GM21515 (cell line): ENCODE results near the gene LGI1.

Experiments used
- ATAC-seq: cut with Tn5 transposase; IDR thresholded peaks from one replicate; pipeline ENCODE4 v1.9.1; 2021; ENCODE audit not compliant: unreplicated experiment

Gene LGI1

GRCh38 chr10:93757801-93758507, at the start of gene LGI1:
TSS of gene LGI1 (plus strand) at chr10:93757936. CDS start at chr10:93758145, 209 bp downstream.
- no peak for ATAC-seq

GRCh38 chr10:93710333-93710909, 47.3 kb upstream of the LGI1 start:
- ATAC-seq, result no peak

GRCh38 chr10:93711891-93712290, 45.8 kb upstream of the LGI1 start:
- no peak for ATAC-seq

- no peak for ATAC-seq
Measured at GRCh38 chr10:93712593-93712992, 45.1 kb upstream of the LGI1 start.

GRCh38 chr10:93715345-93715744, 42.4 kb upstream of the LGI1 start:
- ATAC-seq, result peak; percentile 93

DNA sequence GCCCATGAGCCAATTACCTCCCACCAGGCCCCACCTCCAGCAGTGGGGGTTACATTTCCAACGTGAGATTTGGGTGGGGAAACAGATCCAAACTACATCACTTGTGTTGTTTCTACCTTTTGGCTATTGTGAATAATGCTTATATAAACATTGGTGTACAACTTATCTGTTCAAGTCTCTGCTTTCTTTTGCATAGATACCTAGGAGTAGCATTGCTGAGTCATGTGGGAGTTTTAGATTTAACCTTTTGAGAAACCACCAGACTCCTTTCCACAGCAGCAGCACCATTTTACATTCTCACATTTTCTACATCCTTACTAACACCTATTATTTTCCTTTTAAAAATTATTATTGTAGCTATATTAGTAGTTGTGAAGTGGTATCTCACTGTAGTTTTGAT, 41.0 kb upstream of the LGI1 start:
- no peak for ATAC-seq

DNA sequence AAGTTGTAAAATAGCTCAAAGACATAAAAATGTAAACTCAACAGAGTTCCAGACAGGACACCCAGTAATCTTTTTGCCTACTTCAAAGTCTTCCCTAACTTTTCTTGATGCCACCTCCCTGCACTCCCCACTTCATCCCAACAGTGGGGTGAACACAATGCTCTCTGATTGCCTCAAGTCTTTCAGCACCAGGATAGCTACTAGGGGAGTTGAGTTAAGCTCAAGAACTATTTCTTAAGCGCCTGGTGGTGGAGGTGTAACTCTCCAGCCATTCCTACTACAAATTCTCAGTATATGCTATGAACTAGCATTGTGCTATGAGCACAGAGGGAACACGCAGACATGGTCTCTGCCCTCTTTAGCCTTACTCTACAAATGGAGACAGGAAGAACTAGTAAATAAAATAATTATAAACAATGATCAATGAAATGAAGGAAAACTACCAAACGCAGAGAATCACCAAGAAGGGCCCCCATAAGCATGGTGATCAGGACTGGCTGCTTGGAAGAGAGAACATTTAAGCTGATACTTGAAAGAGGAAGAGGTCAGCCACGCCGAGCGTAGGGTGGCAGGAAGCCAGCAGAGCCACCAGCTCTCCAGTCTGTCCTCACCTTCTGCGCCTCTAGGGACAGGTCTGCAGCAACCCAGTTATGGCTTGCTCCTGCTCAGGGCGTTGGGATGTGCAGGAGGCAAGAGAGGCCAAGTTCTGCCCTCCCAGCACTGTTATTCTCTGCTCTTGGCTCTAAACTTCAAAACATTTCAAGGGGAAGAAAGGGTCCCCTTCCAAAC, 38.6 kb upstream of the LGI1 start:
- peak; percentile 51 for ATAC-seq

- no peak for ATAC-seq
Measured at GRCh38 chr10:93719901-93720300, 37.8 kb upstream of the LGI1 start.

DNA sequence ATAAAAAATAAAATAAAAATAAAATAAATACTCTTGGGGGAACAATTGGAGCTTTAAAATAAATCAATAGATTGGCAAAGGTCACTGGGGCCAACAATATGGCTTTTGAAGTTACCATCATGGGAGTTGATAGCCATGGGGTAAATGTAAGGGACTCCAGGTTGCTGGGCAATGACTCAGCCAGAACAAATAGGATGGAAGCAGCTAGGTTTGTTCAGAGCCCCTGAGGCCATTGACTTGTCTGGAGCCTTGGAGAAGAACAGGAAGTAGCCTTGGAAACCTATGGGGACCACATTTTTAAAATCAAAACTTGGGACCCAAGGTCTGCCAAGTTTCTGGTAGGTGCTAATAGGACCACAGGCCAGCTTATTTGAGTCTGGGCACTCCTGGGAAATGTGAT, 35.2 kb upstream of the LGI1 start:
- no peak for ATAC-seq

GRCh38 chr10:93723153-93723552, 34.6 kb upstream of the LGI1 start:
- no peak for ATAC-seq

DNA sequence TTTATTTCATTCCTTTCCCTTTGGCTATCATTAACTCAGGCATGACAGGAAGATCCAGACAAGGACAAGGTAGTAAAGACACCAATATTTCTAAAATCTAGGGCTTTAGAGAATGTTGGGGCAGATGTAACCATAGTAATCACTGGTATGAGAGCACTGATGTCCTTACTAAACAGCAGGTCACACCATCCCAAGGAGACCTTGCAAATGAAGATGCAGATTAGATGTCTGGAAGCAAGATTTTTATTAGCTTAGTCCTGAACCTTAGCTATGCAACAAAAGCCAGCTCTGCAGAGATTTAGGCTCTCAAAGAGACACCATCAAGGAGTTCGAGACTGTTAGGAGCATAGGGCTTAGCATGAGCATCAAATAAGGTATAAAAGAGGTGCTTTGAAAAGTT, 31.7 kb upstream of the LGI1 start:
- no peak for ATAC-seq

DNA sequence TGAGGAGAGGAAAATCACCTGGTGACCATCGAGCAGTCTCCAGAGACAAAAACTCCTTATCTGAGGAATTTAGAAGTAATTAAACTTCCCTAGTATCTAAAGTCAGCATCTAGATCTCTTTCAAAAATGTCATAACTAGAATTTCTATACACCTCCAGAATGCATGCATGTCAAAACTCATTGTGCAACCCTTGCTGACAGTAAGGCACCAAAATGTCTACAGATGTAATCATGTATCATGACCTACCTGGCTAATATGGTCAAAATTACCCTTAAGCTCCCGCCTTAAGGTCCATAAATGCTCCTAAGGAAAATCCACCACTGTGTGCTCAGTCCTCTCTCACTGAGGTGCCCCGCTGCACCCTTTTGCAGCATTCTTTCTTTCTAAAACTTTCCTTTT, 16.4 kb upstream of the LGI1 start:
- ATAC-seq, result no peak

DNA sequence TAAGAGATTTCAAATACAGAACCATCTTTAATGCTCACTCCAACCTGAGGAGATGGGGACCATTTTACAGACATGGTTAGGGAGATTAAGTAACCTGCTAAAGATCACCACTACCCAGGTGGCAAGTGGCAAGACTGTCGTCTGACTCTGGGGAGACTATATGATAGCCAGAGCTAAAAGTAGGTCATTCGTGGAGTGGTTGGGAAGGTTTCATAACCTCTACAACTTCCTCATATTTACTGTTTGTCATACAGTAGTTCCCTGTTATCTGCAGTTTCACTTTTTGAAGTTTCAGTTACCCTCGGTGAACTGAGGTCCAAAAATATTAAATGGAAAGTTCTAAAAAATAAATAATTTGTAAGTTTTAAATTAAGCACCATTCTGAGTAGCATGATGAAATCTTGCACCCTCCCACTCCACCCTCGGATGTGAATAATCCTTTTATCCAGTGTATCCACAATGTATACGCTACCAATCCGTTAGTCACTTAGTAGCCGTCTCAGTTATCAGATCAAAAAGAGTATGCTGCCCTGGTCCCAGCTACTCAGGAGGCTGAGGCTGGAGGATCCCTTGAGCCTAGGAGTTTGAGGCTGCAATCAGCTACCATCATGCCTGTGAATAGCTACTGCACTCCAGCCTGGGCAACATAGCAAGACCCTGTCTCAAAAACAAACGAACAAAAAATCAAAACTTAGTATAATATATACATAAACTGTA, 14.9 kb upstream of the LGI1 start:
- peak; percentile 88 for ATAC-seq

DNA sequence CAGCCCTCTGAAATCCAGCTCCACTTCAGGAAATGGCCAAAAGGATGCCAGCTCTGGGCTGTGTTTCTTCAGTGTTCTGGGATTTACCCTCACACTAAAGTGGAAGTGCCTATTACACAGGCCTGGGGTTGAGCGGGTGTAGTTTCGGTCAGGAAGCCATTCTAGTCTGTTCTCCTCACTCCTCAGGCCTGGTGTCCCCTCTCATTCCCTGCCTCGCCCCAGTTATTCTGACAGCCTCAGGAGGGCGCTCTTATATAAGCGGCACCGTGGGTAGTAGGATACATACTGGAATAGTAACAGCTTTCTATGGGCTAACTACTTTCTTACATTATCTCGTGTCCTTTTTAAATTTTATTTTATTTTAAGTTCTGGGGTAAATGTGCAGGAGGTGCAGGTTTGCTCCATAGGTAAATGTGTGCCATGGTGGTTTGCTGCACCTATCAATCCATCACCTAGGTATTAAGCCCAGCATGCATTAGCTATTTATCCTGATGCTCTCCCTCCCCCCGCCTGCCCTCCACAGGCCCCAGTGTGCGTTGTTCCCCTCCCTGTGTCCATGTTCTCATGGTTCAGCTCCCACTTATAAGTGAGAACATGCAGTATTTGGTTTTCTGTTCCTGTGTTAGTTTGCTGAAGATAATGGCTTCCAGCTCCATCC, 12.2 kb upstream of the LGI1 start:
- no peak for ATAC-seq

DNA sequence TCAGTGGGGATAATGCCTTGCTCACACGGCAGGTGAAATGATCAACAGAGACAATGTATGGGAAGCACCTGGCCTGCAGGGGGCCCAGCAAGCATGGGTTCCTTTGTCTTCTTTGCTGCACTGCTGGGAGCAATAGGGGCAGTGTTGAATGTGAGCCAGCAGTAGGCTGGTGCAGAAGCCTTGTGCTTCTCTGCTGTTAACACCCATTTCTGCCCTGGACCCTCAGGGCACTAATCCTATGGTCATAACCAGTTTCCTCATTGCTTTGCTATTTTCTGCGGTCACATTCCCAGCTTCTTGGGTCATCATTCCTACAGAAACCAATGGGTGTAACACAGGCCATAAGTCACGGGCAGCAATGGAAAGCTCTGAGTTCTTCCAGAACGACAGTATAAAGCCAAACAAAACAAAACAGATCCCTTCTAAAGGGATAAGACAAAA, 10.9 kb upstream of the LGI1 start:
- ATAC-seq, result no peak

DNA sequence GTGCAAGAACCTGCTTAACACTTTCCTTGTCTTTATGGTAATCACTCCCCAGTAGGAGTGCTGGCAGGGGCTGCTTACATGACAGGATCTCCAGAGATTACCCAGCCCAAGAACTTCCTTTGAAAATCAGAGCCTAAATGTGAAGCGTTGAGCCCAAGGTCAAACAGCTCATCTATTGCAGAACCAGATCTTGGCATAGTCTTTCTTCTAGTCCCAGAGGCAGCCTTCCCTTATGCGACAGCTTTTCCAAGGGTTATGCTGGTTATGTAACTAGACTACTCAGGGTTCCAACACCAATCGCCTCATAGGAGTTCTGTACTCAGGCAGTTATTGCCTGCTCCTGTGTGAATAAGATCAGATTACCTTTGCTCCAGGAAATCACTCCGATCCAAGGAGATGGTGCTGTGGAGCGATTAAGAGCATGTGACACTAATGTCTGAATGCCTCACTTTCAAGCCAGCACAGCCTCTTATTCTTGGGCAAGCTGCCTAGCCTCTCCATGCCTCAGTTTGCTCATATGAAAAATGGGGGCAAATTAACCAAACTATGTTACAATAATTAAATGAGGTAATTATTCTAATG, 8.4 kb upstream of the LGI1 start:
- ATAC-seq, result no peak

GRCh38 chr10:93751124-93751523, 6.6 kb upstream of the LGI1 start:
- ATAC-seq, result no peak

DNA sequence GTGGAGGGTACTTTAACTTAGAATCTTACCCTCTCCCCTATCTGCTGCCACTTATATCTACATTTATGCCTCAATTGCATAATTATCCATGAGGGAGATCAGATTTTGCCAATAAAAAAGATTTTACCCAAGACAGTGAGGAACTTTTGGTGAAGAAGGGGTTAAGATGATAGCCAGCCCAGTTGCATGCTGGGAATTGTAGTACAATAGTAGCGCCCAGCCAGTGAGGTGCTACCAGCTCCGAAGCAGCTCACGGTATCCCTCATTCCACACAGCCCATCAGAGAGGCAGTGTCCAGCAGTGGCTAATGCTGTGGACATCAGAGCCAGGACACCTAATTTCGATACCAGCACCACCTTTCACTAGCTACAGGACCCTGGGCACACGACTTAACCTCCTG, 5.9 kb upstream of the LGI1 start:
- no peak for ATAC-seq

DNA sequence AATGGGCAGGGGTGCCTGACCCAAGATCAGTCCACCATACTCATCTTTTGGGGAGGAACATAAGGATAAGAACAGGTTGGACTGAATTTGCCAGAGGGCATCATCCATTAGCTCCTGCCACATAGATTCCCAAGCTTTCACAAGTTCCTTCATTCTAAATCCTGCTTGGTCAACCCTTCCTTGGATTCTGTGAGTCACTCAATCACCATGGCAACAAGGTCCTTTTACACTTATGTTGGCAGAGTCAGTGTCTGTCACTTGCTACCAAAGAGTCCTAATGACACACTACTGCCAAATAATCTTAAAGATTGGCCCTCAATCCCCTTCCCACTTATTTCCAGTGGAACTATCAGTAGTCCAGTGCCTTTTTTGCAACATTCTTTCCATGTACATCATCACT, 5.0 kb upstream of the LGI1 start:
- ATAC-seq, result no peak

DNA sequence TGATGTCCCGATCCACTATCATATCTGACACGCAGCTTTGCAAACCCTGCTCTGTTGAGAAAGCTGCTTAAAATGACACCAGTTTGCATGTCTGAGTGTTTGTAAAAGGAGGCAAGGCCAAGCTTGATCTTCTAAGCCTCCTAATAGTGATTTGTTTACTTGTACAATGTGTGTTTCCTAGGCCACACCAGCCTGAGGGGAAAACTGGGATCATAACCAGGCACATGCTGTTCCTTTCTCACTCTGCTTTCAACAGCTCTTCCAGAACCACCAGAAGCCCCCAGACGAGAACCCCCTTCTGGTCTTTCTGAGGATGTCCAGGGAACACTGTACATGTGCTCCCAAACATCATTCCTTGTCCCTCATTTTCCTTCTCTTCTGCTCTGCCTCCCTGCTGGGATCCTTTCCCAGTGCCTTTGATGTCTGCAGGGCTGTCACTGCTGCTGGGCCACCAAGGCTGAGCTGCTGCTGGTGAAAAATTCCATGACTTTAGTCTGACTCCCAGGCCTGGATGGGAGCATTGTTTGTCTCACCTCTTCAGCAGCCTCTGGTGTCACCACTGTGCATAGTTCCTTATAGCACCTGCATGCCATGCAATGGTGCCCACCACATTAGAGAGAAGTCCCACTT, 4.0 kb upstream of the LGI1 start:
- no peak for ATAC-seq
